B cell (primary cell): ENCODE measurements around the gene PRKCA. TPM values are rescaled to one million over a fixed set of nuclear protein-coding genes. Genes with fewer than 3 reads are reported as not detected.

ENCODE experiments used
- ATAC-seq: fragments of 200-7000 bp; cut with Tn5 transposase; one replicate; pipeline ENCODE4 v1.10.0; 2021; ENCODE audit warnings: low read depth, mild to moderate bottlenecking, moderate number of reproducible peaks, moderate library complexity
- CTCF ChIA-PET: fragments of 350-600 bp; sonication (Branson Sonifier 250); formaldehyde crosslinking; loops from one replicate; lab custom pipeline; 2021; ENCODE audit warnings: antibody characterized with exemption, inconsistent platforms; lab: Charles Lee
- POLR2A ChIA-PET: fragments of 350-600 bp; sonication (Branson Sonifier 250); formaldehyde crosslinking; loops from one replicate; lab custom pipeline; 2021; ENCODE audit warnings: antibody characterized with exemption; lab: Charles Lee
- DNase-seq: peaks from one replicate; pipeline ENCODE4 v3.0.0; 2013
- H2AFZ ChIP-seq: 2 replicates; pipeline ENCODE4 v1.6.1; 2012; ENCODE audit warnings: mild to moderate bottlenecking, low read depth, low read length; ENCODE audit not compliant: insufficient read depth, poor library complexity, severe bottlenecking
- H3K27ac ChIP-seq, 2 donors: 1 replicate in 1 of 2; 2 replicates in 1 of 2; pipeline ENCODE4 v1.5.1; 2012 to 2013; ENCODE audit warnings: low read length in 2 of 2, mild to moderate bottlenecking in 2 of 2, moderate library complexity in 1 of 2
- H3K27me3 ChIP-seq, 4 experiments: fragments of 200-600 bp in 1 of 4; sonication (generic) in 1 of 4; replicated peaks in 1 of 4; 1 replicate in 2 of 4; 2 replicates in 2 of 4; pipeline versions ENCODE4 v1.6.1 to v1.7.0; 2013 to 2016; ENCODE audit warnings: low read length in 3 of 4, mild to moderate bottlenecking in 2 of 4, mixed read lengths in 1 of 4, moderate library complexity in 1 of 4; ENCODE audit not compliant: insufficient read depth in 4 of 4, control insufficient read depth in 3 of 4; ENCODE audit errors: control extremely low read depth in 1 of 4
- H3K36me3 ChIP-seq, 2 experiments: replicated peaks in 1 of 2; 1 replicate in 1 of 2; 2 replicates in 1 of 2; pipeline versions ENCODE4 v1.6.1 to v1.7.1; 2013; ENCODE audit warnings: low read length in 1 of 2; ENCODE audit not compliant: insufficient read depth in 2 of 2, control insufficient read depth in 1 of 2; ENCODE audit errors: control extremely low read depth in 1 of 2, extremely low read depth in 1 of 2
- H3K4me1 ChIP-seq, 2 donors: fragments of 200-600 bp in 1 of 2; sonication (generic) in 1 of 2; 1 replicate in 1 of 2; 2 replicates in 1 of 2; pipeline versions ENCODE4 v1.5.1 to v1.6.1; 2013 to 2017; ENCODE audit warnings: low read length in 2 of 2; ENCODE audit not compliant: control insufficient read depth in 2 of 2, insufficient read depth in 2 of 2
- H3K4me2 ChIP-seq: replicated peaks from 2 replicates; pipeline ENCODE3; 2012; ENCODE audit warnings: mild to moderate bottlenecking, low read depth, low read length; ENCODE audit not compliant: poor library complexity, severe bottlenecking
- H3K4me3 ChIP-seq, 5 experiments: fragments of 200-600 bp in 1 of 5; sonication (generic) in 1 of 5; 1 replicate in 3 of 5; 2 replicates in 2 of 5; pipeline versions ENCODE4 v1.5.1 to v1.7.0; 2011 to 2016; ENCODE audit warnings: low read length in 4 of 5, mild to moderate bottlenecking in 4 of 5, low read depth in 2 of 5, control low read depth in 1 of 5, moderate library complexity in 1 of 5; ENCODE audit not compliant: insufficient read depth in 1 of 5; ENCODE audit errors: control extremely low read depth in 1 of 5, extremely low read depth in 1 of 5
- H3K79me2 ChIP-seq: fragments of 200-600 bp; sonication (generic); one replicate; pipeline ENCODE4 v1.6.0; 2016; ENCODE audit warnings: low read length; ENCODE audit not compliant: control insufficient read depth, insufficient read depth
- H3K9ac ChIP-seq: fragments of 200-600 bp; sonication (generic); 2 replicates; pipeline ENCODE4 v1.6.1; 2017; ENCODE audit warnings: mild to moderate bottlenecking, low read length, moderate library complexity
- H3K9me3 ChIP-seq, 3 donors: one replicate each; pipeline versions ENCODE4 v1.6.1 to v1.7.1; 2013; ENCODE audit warnings: low read length in 2 of 3; ENCODE audit not compliant: control insufficient read depth in 2 of 3, insufficient read depth in 1 of 3; ENCODE audit errors: control extremely low read depth in 1 of 3
- H4K20me1 ChIP-seq: 2 replicates; pipeline ENCODE4 v1.6.0; 2012; ENCODE audit warnings: mild to moderate bottlenecking, low read length; ENCODE audit not compliant: insufficient read depth, control insufficient read depth, poor library complexity, severe bottlenecking
- H3K27ac Mint-ChIP-seq: one replicate; pipeline ENCODE4 v1.8.0; 2021; ENCODE audit warnings: mixed read lengths
- H3K27me3 Mint-ChIP-seq: one replicate; pipeline ENCODE4 v1.8.0; 2021; ENCODE audit warnings: mixed read lengths
- H3K4me1 Mint-ChIP-seq: one replicate; pipeline ENCODE4 v1.8.0; 2021; ENCODE audit warnings: mixed read lengths
- H3K4me3 Mint-ChIP-seq: one replicate; pipeline ENCODE4 v1.8.0; 2021; ENCODE audit warnings: mixed read lengths
- H3K9me3 Mint-ChIP-seq: one replicate; pipeline ENCODE4 v1.8.0; 2022; ENCODE audit warnings: mixed read lengths; ENCODE audit not compliant: insufficient read depth
- EZH2 ChIP-seq: IDR thresholded peaks from 2 replicates; pipeline ENCODE4 v1.6.1; 2012; ENCODE audit warnings: borderline replicate concordance, low read depth, mild to moderate bottlenecking, moderate library complexity, low read length; ENCODE audit not compliant: insufficient read depth, poor library complexity, severe bottlenecking
- WGBS: methylation state at CpG from one replicate; pipeline ENCODE4 v1.1.5; 2013; ENCODE audit warnings: missing lambda C conversion rate; ENCODE audit not compliant: insufficient coverage; 5-methylcytosine and 5-hydroxymethylcytosine counted together
- intact Hi-C: fragments of 100-400 bp; cut with micrococcal nuclease; formaldehyde crosslinking; loops from one replicate; pipeline ENCODE4 v1.10.0; 2022
- polyA plus RNA-seq: library from polyadenylated mRNA; depleted of rRNA; stranded (reverse); fragments of >200 nt; gene quantifications from 2 replicates; pipeline ENCODE4 v1.2.3, GENCODE V29; 2012
- total RNA-seq, 2 donors: library from RNA; stranded (reverse); fragments of 120-200 nt in 1 of 2; gene quantifications; 1 replicate in 1 of 2; 2 replicates in 1 of 2; pipeline versions ENCODE4 v1.2.3 to v1.2.4, GENCODE V29; 2013 to 2022
- TF ChIP-seq, protein P1 (sequence below): fragments of 200-600 bp; IDR thresholded peaks from one replicate; pipeline ENCODE4 v1.8.0; 2022; ENCODE audit warnings: antibody characterized with exemption, mild to moderate bottlenecking

PRKCA gene
- total and polyA plus RNA-seq, 2 donors (not counting 1 experiment from before 2014, with no cell fraction given) = 0.33 to 7.7 TPM

DNA sequence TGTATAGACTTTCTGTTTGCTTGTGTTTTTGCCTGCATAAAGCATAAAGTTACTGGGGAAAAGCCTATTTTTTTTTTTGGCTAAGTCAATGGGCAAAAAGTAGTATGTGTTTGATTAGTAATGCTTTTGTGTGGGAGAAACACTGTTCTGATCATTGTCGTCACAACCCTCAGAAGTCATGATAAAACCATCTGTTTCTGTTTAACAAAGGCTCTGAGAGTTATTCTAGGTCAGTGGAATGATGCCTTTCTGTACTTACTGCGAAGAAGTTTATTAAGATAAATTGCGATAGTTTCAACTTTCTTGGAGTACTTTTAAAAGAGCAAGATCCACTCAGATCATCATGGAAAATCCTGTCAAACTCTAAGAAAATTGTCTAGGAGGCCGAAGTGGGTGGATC, 80.9 kb downstream of the PRKCA start:
- H3K27ac Mint-ChIP-seq = no peak overlapping the region
- H3K4me1 Mint-ChIP-seq = peaks cover 3% of the 10 kb centered on the region
- intact Hi-C loops = no loop called here

DNA sequence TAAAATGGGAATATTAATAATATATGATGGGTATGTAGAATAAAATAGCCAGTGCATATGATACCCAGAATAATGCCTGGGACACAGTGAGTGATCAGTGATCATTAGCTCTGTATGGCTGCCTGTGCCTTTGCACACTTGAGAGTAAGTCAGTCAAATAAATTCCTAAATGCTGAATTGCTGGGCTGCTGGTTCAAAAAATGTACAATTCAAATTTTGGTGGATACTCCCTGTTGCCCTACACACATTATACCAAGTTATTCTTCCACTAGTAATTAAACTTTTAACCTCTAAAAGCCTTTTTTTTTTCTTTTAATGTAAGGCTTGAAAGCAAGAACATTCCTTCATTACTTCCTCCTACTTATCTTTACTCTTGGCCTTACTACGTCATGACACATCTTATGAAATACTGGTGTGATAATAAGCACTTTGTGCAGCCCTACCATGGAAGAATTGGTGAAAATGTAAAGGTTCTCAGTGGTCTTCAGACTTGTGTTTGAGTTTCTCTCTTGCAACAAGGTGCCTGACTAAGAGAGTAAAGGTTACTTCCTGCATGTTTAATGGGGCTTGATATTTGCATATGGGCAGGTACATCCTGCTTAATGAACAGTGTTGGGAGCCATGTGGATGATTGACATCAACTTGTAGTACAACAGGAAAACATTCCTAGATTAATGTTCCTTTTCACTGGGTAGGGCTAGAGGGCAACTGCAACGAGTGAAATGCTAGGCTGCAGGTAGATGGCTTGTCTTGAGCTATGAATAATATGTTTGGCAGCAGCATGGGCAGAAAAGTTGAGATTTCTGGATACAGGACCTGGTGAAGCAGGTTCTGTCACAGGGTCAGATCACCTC, 84.3 kb downstream of the PRKCA start:
- peaks cover 3% of the 10 kb centered on the region for H3K4me1 Mint-ChIP-seq
- no peaks in the 10 kb centered on the region for H4K20me1 ChIP-seq
- H3K36me3 ChIP-seq = no peaks in the 10 kb centered on the region
- no CpG with 5 or more reads among the region's 2 CpGs for WGBS
- no peaks in the 10 kb centered on the region for H3K79me2 ChIP-seq
- H3K27ac ChIP-seq = no peak overlapping the region
- no peaks in the 10 kb centered on the region for H3K27me3 ChIP-seq
- no peak overlapping the region for H3K27ac Mint-ChIP-seq
- ChIA-PET POLR2A (no interaction called here), CTCF (no interaction called here)
- ATAC-seq (no peak), DNase-seq (no peak)
- no peak overlapping the region for H3K4me3 Mint-ChIP-seq
- peaks cover 5% of the 10 kb centered on the region for H3K27me3 Mint-ChIP-seq
- TF ChIP-seq EZH2 = no peak
- TF ChIP-seq, protein P1, sequence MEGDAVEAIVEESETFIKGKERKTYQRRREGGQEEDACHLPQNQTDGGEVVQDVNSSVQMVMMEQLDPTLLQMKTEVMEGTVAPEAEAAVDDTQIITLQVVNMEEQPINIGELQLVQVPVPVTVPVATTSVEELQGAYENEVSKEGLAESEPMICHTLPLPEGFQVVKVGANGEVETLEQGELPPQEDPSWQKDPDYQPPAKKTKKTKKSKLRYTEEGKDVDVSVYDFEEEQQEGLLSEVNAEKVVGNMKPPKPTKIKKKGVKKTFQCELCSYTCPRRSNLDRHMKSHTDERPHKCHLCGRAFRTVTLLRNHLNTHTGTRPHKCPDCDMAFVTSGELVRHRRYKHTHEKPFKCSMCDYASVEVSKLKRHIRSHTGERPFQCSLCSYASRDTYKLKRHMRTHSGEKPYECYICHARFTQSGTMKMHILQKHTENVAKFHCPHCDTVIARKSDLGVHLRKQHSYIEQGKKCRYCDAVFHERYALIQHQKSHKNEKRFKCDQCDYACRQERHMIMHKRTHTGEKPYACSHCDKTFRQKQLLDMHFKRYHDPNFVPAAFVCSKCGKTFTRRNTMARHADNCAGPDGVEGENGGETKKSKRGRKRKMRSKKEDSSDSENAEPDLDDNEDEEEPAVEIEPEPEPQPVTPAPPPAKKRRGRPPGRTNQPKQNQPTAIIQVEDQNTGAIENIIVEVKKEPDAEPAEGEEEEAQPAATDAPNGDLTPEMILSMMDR = no peak
- no peaks in the 10 kb centered on the region for H3K9me3 Mint-ChIP-seq
- no peaks in the 10 kb centered on the region for H3K4me1 ChIP-seq
- H3K9me3 ChIP-seq = peaks cover 0 to 1% (median 0%) of the 10 kb centered on the region in 3 donors
- no peak overlapping the region for H3K9ac ChIP-seq
- H2AFZ ChIP-seq = no peak overlapping the region
- H3K4me2 ChIP-seq = no peak overlapping the region
- H3K4me3 ChIP-seq = no peak overlapping the region
- intact Hi-C loops = no loop called here

More for the DNA sequence above, 80.9 kb downstream of the PRKCA start:
- Histone ChIP-seq H3K4me2 (no peak overlapping the region), H3K36me3 (no peaks in the 10 kb centered on the region), H2AFZ (no peak overlapping the region), H3K9me3 (peaks cover 0 to 1% (median 0%) of the 10 kb centered on the region in 3 donors), H4K20me1 (no peaks in the 10 kb centered on the region), H3K79me2 (no peaks in the 10 kb centered on the region), H3K4me1 (no peaks in the 10 kb centered on the region), H3K4me3 (no peak overlapping the region), H3K9ac (no peak overlapping the region), H3K27ac (no peak overlapping the region), H3K27me3 (no peaks in the 10 kb centered on the region)
- ATAC-seq (no peak), DNase-seq (no peak)
- TF ChIP-seq, protein P1 = no peak
- TF ChIP-seq EZH2 = no peak
- 100% methylated on average over 1 of the region's 4 CpGs for WGBS
- ChIA-PET POLR2A (no interaction called here), CTCF (no interaction called here)
- H3K27me3 Mint-ChIP-seq = peaks cover 5% of the 10 kb centered on the region
- no peak overlapping the region for H3K4me3 Mint-ChIP-seq
- no peaks in the 10 kb centered on the region for H3K9me3 Mint-ChIP-seq
